AG08395 (cell line): ENCODE data around the gene GFRA1.

Experiments used
- DNase-seq: peaks from one replicate; pipeline ENCODE4 v3.0.0; 2012; ENCODE audit warnings: mixed read lengths, low spot score

Gene GFRA1

DNA sequence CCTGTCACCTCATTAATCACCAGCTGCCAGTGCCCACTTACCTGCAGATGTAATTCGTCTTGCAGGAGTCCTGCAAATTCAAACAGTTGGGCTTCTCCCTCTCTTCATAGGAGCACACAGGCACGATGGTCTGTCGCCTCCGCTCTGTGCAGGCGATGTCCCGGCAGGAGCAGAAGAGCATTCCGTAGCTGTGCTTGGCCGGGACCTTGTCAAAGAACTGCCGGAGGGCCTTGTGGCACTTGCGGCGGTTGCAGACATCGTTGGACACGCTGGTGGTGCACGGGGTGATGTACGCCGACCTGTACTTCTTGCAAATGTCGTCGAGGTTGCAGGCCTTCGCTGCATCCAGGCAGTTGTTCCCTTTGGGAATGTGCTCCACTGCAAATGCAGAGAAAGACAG lies 147.8 kb downstream of the GFRA1 start:
- no peak for DNase-seq

DNA sequence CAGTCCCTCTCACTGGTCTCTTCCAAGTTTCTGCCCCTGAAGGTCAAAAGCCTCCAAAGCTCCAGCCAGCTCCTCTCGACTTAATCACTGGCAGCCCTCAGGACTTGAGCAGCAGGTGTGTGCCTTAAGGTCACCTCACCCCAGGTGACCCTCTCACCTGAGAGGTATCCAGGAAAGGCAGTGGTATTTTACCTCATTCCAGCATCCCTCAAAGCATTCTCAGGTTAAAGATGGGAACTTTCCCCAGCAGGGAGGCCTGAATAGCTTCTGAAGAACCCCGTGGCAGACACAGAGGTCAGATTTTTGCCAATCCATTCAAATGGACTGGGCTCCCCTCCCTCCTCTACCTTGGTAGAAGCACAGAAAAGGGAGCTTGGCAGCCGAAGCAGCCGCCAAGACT lies 148.2 kb downstream of the GFRA1 start:
- no peak for DNase-seq

DNA sequence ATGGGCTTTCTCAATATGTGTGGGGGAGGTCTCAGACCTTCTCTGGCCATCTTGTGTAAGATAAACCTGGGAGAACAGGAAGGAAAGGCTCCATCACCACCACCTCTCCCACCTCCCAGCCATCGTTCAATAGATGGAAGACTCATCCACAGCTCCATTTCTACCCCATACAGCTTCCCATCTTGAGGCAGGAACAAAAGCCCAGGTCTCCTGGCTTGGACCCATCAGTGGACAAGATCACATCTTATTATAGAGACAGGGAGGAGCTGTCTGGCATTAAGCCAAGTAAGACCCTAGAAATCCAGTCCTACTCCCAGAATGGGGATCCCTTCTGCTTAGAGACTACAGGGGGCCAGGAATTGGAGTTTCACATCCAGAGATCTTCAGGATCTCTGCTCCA lies 150.3 kb downstream of the GFRA1 start:
- no peak for DNase-seq

- no peak for DNase-seq
Observed at GRCh38 chr10:116121640-116122525, 151.1 kb downstream of the GFRA1 start.

DNA sequence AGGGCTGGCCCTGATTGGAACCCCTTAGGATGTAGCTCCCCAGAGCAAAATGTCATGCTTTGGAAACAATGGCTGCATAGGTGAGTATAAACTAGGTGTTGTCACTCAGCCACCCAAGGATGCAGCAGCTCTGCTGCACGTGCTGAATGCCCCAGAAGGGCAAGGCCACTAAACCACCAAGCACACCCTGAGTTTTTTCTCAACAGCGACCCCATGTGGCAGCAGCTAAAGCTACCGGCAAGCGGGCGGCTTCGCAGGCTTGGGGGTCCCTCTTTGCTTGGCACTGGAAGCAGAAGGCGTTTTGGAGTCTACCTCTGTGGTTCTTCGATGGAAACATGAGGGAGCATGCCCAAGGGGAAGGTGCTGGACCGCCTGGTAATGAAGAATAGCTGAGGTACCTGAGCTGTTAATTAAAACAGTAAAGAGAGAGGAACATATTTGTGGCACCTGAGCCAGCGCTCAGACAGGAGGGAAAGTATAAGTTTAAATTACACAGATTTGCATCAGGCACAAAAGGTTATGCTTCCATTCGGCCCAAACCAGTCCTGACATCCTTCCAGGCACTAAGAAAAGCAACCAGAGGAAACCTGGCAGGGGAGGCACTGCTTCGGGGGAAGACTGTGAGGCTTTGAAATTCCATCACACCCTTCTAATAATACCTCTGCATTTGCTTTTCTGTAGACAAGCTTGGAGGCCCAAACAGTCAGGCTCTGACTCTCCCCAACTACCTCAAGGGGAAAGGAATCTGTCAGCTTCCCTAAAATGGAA lies 152.1 kb downstream of the GFRA1 start:
- DNase-seq = no peak

GRCh38 chr10:116118847-116119246 lies 154.2 kb downstream of the GFRA1 start:
- no peak for DNase-seq

GRCh38 chr10:116115797-116116196 lies 157.2 kb downstream of the GFRA1 start:
- DNase-seq = no peak

DNA sequence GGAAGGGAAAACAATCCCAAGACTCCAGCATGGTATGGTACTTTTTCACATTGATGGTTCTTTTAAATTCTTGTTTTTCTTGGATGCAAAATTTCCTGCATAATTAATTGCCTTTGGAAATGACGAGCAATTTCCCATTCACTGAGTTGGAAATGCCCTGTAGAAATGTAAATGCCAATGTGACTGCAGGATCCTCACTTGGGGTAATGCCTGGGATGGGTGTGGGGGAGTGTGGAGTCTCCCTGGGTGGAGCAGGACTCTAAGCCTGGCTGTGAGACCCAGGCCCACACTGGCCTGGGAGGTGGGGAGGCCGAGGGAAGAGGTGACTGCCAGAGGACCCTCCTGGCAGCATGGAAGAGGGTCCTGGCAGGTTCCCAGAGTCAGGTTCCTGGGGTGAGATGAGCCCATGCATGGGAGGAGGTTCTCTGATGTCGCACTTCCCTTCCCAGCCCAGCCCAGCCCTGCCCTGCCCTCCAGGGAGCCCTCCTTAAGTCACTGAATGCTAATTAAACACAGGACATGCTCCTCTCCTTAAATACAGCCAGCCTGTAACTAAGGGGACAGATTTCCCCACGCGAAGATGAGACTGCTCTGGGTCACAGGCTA lies 157.9 kb downstream of the GFRA1 start:
- no peak for DNase-seq

- DNase-seq = peak; percentile 81
Observed at GRCh38 chr10:116113721-116114501, 159.1 kb downstream of the GFRA1 start.

GRCh38 chr10:116112232-116113231 lies 160.5 kb downstream of the GFRA1 start:
- DNase-seq = no peak

- DNase-seq = no peak
Observed at GRCh38 chr10:116111483-116112095, 161.4 kb downstream of the GFRA1 start.

DNA sequence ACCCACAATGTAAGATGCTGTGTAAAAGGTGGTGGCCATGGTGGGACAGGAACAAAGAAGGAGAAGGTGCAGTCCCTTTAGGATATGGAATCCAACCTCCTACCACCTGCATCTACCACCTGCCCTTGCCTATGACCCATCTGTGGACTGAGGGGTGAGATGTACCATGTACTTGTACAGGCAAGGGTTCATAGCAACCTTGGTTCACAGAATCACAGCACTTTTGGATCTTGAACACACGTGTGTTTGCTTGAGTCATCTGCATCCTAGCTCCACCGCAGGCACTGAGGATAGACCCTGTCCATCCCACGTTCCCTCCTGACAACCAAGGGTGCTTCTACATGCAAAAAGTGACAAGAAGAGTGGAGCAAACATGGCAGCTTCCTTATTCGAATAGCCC lies 162.3 kb downstream of the GFRA1 start:
- no peak for DNase-seq

GRCh38 chr10:116109881-116110280 lies 163.1 kb downstream of the GFRA1 start:
- no peak for DNase-seq

GRCh38 chr10:116109481-116109880 lies 163.5 kb downstream of the GFRA1 start:
- DNase-seq = no peak

DNA sequence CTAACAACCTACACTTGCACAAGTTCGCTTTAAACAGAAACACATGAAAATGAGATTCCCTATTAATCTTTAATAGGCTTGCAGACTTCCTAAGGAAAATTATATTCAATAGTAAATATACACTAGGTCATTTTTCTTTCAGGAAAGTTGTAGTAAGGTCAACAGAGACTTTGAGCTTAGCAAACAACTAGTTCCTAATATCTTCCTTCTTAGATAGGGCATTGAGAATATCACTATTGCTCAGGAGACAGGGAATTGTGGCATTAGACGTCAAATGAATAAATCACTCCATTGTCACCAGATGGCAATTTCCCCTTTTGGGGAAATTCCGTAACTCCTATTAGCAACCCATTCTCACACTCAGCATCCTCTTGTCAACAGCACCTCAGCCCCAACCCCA lies 164.9 kb downstream of the GFRA1 start:
- DNase-seq = no peak

- no peak for DNase-seq
Observed at GRCh38 chr10:116106611-116107010, 166.4 kb downstream of the GFRA1 start.

- DNase-seq = no peak
Observed at GRCh38 chr10:116105264-116105663, 167.7 kb downstream of the GFRA1 start.

DNA sequence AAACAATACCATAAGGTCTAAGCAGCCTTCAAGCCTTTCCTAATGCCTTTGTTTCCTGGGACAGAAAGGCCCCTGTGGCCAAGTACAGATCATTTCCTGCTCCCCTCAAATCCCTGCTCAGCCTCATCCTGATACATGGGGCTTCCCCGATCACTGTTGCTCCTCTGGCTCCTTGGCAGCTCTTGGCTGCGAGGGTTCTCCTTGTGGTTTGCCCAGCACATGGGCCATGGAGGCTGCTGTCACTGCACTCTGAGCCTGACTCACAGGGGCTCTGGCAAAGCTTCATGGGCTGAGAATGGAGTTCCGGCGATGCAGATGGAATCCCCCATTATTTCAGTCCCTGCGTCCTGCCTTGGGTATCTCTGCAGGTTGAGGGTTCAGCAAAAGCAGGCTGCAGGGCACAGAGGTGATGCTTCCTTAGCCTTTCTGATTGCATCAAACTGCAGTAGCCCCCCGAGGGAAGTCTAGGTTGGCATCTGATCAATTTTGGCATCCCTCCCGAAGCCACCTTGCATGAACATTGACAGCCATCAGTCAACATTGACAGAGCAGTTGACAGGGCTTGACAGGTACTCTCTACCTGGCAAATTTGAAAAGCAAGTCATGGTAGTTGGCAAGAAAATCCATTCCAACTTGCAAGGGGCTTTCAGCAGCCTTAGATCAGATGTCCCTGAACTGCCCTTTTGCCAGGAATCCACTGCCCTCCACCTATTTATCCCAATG lies 168.6 kb downstream of the GFRA1 start:
- DNase-seq = peak; percentile 62

- DNase-seq = no peak
Observed at GRCh38 chr10:116103668-116104067, 169.3 kb downstream of the GFRA1 start.
